Karpas-422 (cell line): ENCODE measurements around the gene ARHGEF6. TPM values are rescaled to one million over a fixed set of nuclear protein-coding genes. Genes with fewer than 3 reads are reported as not detected.

Experiments used
- DNase-seq: peaks from one replicate; pipeline ENCODE4 v3.0.0-alpha.2; 2015
- H2AFZ ChIP-seq: fragments of 200-600 bp; sonication (generic); 2 replicates; pipeline ENCODE4 v1.6.1; 2014; ENCODE audit warnings: antibody characterized with exemption, low read length, mixed read lengths
- H3K27ac ChIP-seq: fragments of 200-600 bp; sonication (generic); 2 replicates; pipeline ENCODE4 v1.5.1; 2014; ENCODE audit warnings: mild to moderate bottlenecking, low read length, moderate library complexity
- H3K27me3 ChIP-seq: fragments of 200-600 bp; sonication (generic); 2 replicates; pipeline ENCODE4 v1.6.1; 2014; ENCODE audit warnings: low read length, mixed read lengths
- H3K36me3 ChIP-seq: fragments of 200-600 bp; sonication (generic); 2 replicates; pipeline ENCODE4 v1.6.1; 2014; ENCODE audit warnings: low read length, mixed read lengths; ENCODE audit not compliant: insufficient read depth
- H3K4me1 ChIP-seq: fragments of 200-600 bp; sonication (generic); 2 replicates; pipeline ENCODE4 v1.6.1; 2014; ENCODE audit warnings: mild to moderate bottlenecking, low read length, mixed read lengths
- H3K4me2 ChIP-seq: fragments of 200-600 bp; sonication (generic); 2 replicates; pipeline ENCODE4 v1.6.1; 2014; ENCODE audit warnings: low read length, low read depth, mild to moderate bottlenecking; ENCODE audit not compliant: poor library complexity, severe bottlenecking
- H3K4me3 ChIP-seq: fragments of 200-600 bp; sonication (generic); 2 replicates; pipeline ENCODE4 v1.5.1; 2014; ENCODE audit warnings: mild to moderate bottlenecking, antibody characterized with exemption, low read length, mixed read lengths
- H3K79me2 ChIP-seq: fragments of 200-600 bp; sonication (generic); 2 replicates; pipeline ENCODE4 v1.6.1; 2014; ENCODE audit warnings: mild to moderate bottlenecking, low read length, mixed read lengths
- H3K9ac ChIP-seq: fragments of 200-600 bp; sonication (generic); 2 replicates; pipeline ENCODE4 v1.6.0; 2014; ENCODE audit warnings: low read length
- H3K9me2 ChIP-seq: fragments of 200-600 bp; sonication (generic), shearing (Covaris generic); replicated peaks from 2 replicates; pipeline ENCODE4 v1.6.0; 2014; ENCODE audit warnings: mild to moderate bottlenecking, low read length, moderate library complexity; ENCODE audit not compliant: insufficient read depth
- H3K9me3 ChIP-seq: fragments of 300-700, 200-600 bp; sonication (generic); 2 replicates; pipeline ENCODE4 v1.6.1; 2014; ENCODE audit warnings: low read length, mixed read lengths
- H4K20me1 ChIP-seq: fragments of 200-600 bp; sonication (generic); 2 replicates; pipeline ENCODE4 v1.6.1; 2014; ENCODE audit warnings: mild to moderate bottlenecking, antibody characterized with exemption, low read length, low read depth; ENCODE audit not compliant: insufficient read depth
- total RNA-seq: library from RNA; depleted of rRNA; stranded (reverse); fragments of >200 nt; shearing (Covaris generic); gene quantifications from 2 replicates; pipeline ENCODE4 v1.2.3, GENCODE V29; 2014; ENCODE audit warnings: low replicate concordance

The ARHGEF6 gene
- total RNA-seq, 1 experiment from 2014 or later: 2.6 TPM

GRCh38 chrX:136752796-136753195 lies 27.9 kb downstream of the ARHGEF6 start:
- no peaks in the 10 kb centered on the region for H3K27me3 ChIP-seq
- no peaks in the 10 kb centered on the region for H3K9me2 ChIP-seq
- H3K9ac ChIP-seq: no peak overlapping the region
- H3K27ac ChIP-seq: no peak overlapping the region
- no peak overlapping the region for H3K4me3 ChIP-seq
- H3K4me1 ChIP-seq: no peaks in the 10 kb centered on the region
- H2AFZ ChIP-seq: no peak overlapping the region
- H3K79me2 ChIP-seq: no peaks in the 10 kb centered on the region
- H3K9me3 ChIP-seq: no peaks in the 10 kb centered on the region
- no peak overlapping the region for H3K4me2 ChIP-seq
- no peaks in the 10 kb centered on the region for H3K36me3 ChIP-seq
- H4K20me1 ChIP-seq: no peaks in the 10 kb centered on the region
- DNase-seq: no peak

- Histone ChIP-seq H4K20me1 (no peaks in the 10 kb centered on the region), H3K9me2 (no peaks in the 10 kb centered on the region), H2AFZ (no peak overlapping the region), H3K79me2 (no peaks in the 10 kb centered on the region), H3K27me3 (no peaks in the 10 kb centered on the region), H3K4me1 (no peaks in the 10 kb centered on the region), H3K9ac (no peak overlapping the region), H3K9me3 (no peaks in the 10 kb centered on the region), H3K36me3 (no peaks in the 10 kb centered on the region), H3K4me3 (no peak overlapping the region), H3K27ac (no peak overlapping the region), H3K4me2 (no peak overlapping the region)
- DNase-seq: no peak
Observed at GRCh38 chrX:136752346-136752745, 28.4 kb downstream of the ARHGEF6 start.

GRCh38 chrX:136750364-136750763 lies 30.4 kb downstream of the ARHGEF6 start:
- no peaks in the 10 kb centered on the region for H4K20me1 ChIP-seq
- H2AFZ ChIP-seq: no peak overlapping the region
- no peak overlapping the region for H3K9ac ChIP-seq
- DNase-seq: no peak
- H3K27ac ChIP-seq: no peak overlapping the region
- H3K4me3 ChIP-seq: no peak overlapping the region
- no peaks in the 10 kb centered on the region for H3K9me2 ChIP-seq
- no peaks in the 10 kb centered on the region for H3K36me3 ChIP-seq
- no peaks in the 10 kb centered on the region for H3K27me3 ChIP-seq
- no peaks in the 10 kb centered on the region for H3K79me2 ChIP-seq
- no peaks in the 10 kb centered on the region for H3K9me3 ChIP-seq
- no peak overlapping the region for H3K4me2 ChIP-seq
- H3K4me1 ChIP-seq: no peaks in the 10 kb centered on the region

- Histone ChIP-seq H3K4me2 (no peak overlapping the region), H3K4me3 (no peak overlapping the region), H3K27me3 (no peaks in the 10 kb centered on the region), H3K9me2 (no peaks in the 10 kb centered on the region), H3K36me3 (no peaks in the 10 kb centered on the region), H2AFZ (no peak overlapping the region), H4K20me1 (no peaks in the 10 kb centered on the region), H3K9ac (no peak overlapping the region), H3K27ac (no peak overlapping the region), H3K4me1 (no peaks in the 10 kb centered on the region), H3K79me2 (no peaks in the 10 kb centered on the region), H3K9me3 (no peaks in the 10 kb centered on the region)
- DNase-seq: no peak
Observed at GRCh38 chrX:136747003-136747986, 33.4 kb downstream of the ARHGEF6 start.

- no peaks in the 10 kb centered on the region for H3K79me2 ChIP-seq
- no peaks in the 10 kb centered on the region for H3K4me1 ChIP-seq
- no peaks in the 10 kb centered on the region for H3K9me3 ChIP-seq
- H3K4me2 ChIP-seq: no peak overlapping the region
- no peaks in the 10 kb centered on the region for H3K36me3 ChIP-seq
- H2AFZ ChIP-seq: no peak overlapping the region
- H3K9me2 ChIP-seq: no peaks in the 10 kb centered on the region
- no peak overlapping the region for H3K27ac ChIP-seq
- H3K9ac ChIP-seq: no peak overlapping the region
- no peaks in the 10 kb centered on the region for H4K20me1 ChIP-seq
- no peak overlapping the region for H3K4me3 ChIP-seq
- no peak for DNase-seq
- no peaks in the 10 kb centered on the region for H3K27me3 ChIP-seq
Observed at GRCh38 chrX:136745215-136746173, 35.2 kb downstream of the ARHGEF6 start.

GRCh38 chrX:136742721-136743379 lies 37.9 kb downstream of the ARHGEF6 start:
- no peak overlapping the region for H2AFZ ChIP-seq
- H3K9me2 ChIP-seq: no peaks in the 10 kb centered on the region
- H3K4me2 ChIP-seq: no peak overlapping the region
- H3K36me3 ChIP-seq: no peaks in the 10 kb centered on the region
- H3K27ac ChIP-seq: no peak overlapping the region
- H3K79me2 ChIP-seq: no peaks in the 10 kb centered on the region
- no peaks in the 10 kb centered on the region for H3K27me3 ChIP-seq
- H3K9ac ChIP-seq: no peak overlapping the region
- H3K4me3 ChIP-seq: no peak overlapping the region
- no peaks in the 10 kb centered on the region for H4K20me1 ChIP-seq
- no peaks in the 10 kb centered on the region for H3K9me3 ChIP-seq
- no peak for DNase-seq
- H3K4me1 ChIP-seq: no peaks in the 10 kb centered on the region

- no peaks in the 10 kb centered on the region for H3K9me2 ChIP-seq
- H4K20me1 ChIP-seq: no peaks in the 10 kb centered on the region
- H3K4me3 ChIP-seq: no peak overlapping the region
- no peak for DNase-seq
- H3K4me2 ChIP-seq: no peak overlapping the region
- no peaks in the 10 kb centered on the region for H3K27me3 ChIP-seq
- H2AFZ ChIP-seq: no peak overlapping the region
- no peaks in the 10 kb centered on the region for H3K36me3 ChIP-seq
- H3K79me2 ChIP-seq: no peaks in the 10 kb centered on the region
- H3K27ac ChIP-seq: no peak overlapping the region
- H3K4me1 ChIP-seq: peaks cover 8% of the 10 kb centered on the region
- no peak overlapping the region for H3K9ac ChIP-seq
- H3K9me3 ChIP-seq: no peaks in the 10 kb centered on the region
Observed at GRCh38 chrX:136738049-136738729, 42.5 kb downstream of the ARHGEF6 start.
